Liver (tissue), 3 donors: Measurements from ENCODE around the gene MCTP1.

Source experiments
- GABPA ChIP-seq, 2 donors: IDR thresholded peaks in 1 of 2; conservative IDR thresholded peaks in 1 of 2; 2 replicates each; pipeline ENCODE4 v1.6.1; 2016; ENCODE audit warnings: antibody characterized with exemption in 2 of 2, mild to moderate bottlenecking in 1 of 2, moderate library complexity in 1 of 2
- TAF1 ChIP-seq: conservative IDR thresholded peaks from 2 replicates; pipeline ENCODE4 v1.6.1; 2016; ENCODE audit warnings: antibody characterized with exemption, mild to moderate bottlenecking
- TF ChIP-seq, protein P1 (sequence below): fragments of 150-350 bp; IDR thresholded peaks from 2 replicates; pipeline ENCODE4 v1.5.1; 2017; ENCODE audit warnings: improper control_type of control experiment, low read depth, low read length; ENCODE audit not compliant: missing input control
- donor health status: healthy.
- donor health status: healthy.

DNA sequence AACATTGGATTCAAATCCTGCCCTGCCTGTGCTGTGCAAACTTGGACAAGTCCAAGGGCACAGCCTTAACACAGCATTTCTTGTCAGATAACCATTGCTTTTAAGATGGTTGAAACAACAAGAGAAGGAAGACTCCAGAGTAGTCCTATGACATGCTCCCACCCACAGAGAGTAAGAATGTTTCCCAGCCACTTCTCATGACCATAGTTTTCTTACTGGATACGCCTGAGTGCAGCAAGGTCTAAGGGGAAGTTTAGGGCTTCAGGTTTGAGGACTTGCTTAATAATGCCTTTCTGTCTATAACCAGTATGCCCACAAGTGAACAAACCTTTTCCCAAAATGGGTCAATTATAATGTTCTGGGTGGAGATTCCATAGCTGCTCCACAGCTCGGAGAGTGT is 540.0 kb downstream of the MCTP1 start:
- TF ChIP-seq, protein P1, sequence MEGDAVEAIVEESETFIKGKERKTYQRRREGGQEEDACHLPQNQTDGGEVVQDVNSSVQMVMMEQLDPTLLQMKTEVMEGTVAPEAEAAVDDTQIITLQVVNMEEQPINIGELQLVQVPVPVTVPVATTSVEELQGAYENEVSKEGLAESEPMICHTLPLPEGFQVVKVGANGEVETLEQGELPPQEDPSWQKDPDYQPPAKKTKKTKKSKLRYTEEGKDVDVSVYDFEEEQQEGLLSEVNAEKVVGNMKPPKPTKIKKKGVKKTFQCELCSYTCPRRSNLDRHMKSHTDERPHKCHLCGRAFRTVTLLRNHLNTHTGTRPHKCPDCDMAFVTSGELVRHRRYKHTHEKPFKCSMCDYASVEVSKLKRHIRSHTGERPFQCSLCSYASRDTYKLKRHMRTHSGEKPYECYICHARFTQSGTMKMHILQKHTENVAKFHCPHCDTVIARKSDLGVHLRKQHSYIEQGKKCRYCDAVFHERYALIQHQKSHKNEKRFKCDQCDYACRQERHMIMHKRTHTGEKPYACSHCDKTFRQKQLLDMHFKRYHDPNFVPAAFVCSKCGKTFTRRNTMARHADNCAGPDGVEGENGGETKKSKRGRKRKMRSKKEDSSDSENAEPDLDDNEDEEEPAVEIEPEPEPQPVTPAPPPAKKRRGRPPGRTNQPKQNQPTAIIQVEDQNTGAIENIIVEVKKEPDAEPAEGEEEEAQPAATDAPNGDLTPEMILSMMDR: no peak
- TF ChIP-seq TAF1 (no peak), GABPA (IDR thresholded peaks at IDR 0.05 in 1 of 2, conservative IDR thresholded peaks at IDR 0.05 in 1 of 2) (no peak)
